Eye (tissue), 1 donor: ENCODE results near the gene TMEM196.

Source experiments
- DNase-seq: peaks from one replicate; pipeline ENCODE4 v3.0.0-alpha.2; 2015

The TMEM196 gene

GRCh38 chr7:19772841-19773760, at the start of gene TMEM196:
TSS of gene TMEM196 (minus strand) at chr7:19773617. CDS start at chr7:19772696, 921 bp downstream.
- peak; percentile 88 for DNase-seq

- DNase-seq = no peak
Observed at GRCh38 chr7:19816128-19816527, 42.7 kb upstream of the TMEM196 start.

GRCh38 chr7:19815546-19815945, 42.1 kb upstream of the TMEM196 start:
- no peak for DNase-seq

- no peak for DNase-seq
Observed at GRCh38 chr7:19814776-19815175, 41.4 kb upstream of the TMEM196 start.

- no peak for DNase-seq
Observed at GRCh38 chr7:19811386-19811785, 38.0 kb upstream of the TMEM196 start.

- DNase-seq = no peak
Observed at GRCh38 chr7:19798986-19799385, 25.6 kb upstream of the TMEM196 start.

GRCh38 chr7:19783541-19783940, 10.1 kb upstream of the TMEM196 start:
- no peak for DNase-seq

GRCh38 chr7:19776981-19777380, 3.6 kb upstream of the TMEM196 start:
- DNase-seq = no peak

- no peak for DNase-seq
Observed at GRCh38 chr7:19775578-19775977, 2.2 kb upstream of the TMEM196 start.

GRCh38 chr7:19772306-19772705, 1.1 kb downstream of the TMEM196 start:
- no peak for DNase-seq

- DNase-seq = no peak
Observed at GRCh38 chr7:19762631-19763030, 10.8 kb downstream of the TMEM196 start.

GRCh38 chr7:19754521-19755116, 18.8 kb downstream of the TMEM196 start:
- peak; percentile 80 for DNase-seq

- DNase-seq = no peak
Observed at GRCh38 chr7:19752020-19752419, 21.4 kb downstream of the TMEM196 start.

- peak; percentile 44 for DNase-seq
Observed at GRCh38 chr7:19749658-19750057, 23.8 kb downstream of the TMEM196 start.

- DNase-seq = peak; percentile 79
Observed at GRCh38 chr7:19747740-19748339, 25.6 kb downstream of the TMEM196 start.

GRCh38 chr7:19744075-19744474, 29.3 kb downstream of the TMEM196 start:
- DNase-seq = no peak

- DNase-seq = peak; percentile 61
Observed at GRCh38 chr7:19728716-19729115, 44.7 kb downstream of the TMEM196 start.

GRCh38 chr7:19725770-19726169, 47.6 kb downstream of the TMEM196 start:
- DNase-seq = no peak

- DNase-seq = no peak
Observed at GRCh38 chr7:19715499-19715898, 57.9 kb downstream of the TMEM196 start.

- DNase-seq = peak; percentile 82
Observed at GRCh38 chr7:19713676-19714075, 59.7 kb downstream of the TMEM196 start.

GRCh38 chr7:19709249-19709578, 64.2 kb downstream of the TMEM196 start:
- DNase-seq = no peak

GRCh38 chr7:19708397-19709248, 64.8 kb downstream of the TMEM196 start, which contains the start of gene POLR1F:
TSS of gene POLR1F (minus strand) at chr7:19709037. CDS start at chr7:19709016, 21 bp downstream.
- DNase-seq = peak; percentile 100

- no peak for DNase-seq
Observed at GRCh38 chr7:19707240-19707639, 66.2 kb downstream of the TMEM196 start.
